TTC549 (cell line): ENCODE results near the gene ATP4B.

ENCODE experiments used
- FAIRE-seq: peaks from 2 replicates; lab custom pipeline; 2012; peaks lifted over from hg19 to GRCh38; lab: Jason Lieb, UNC

ATP4B gene

GRCh38 chr13:113656003-113656588 lies 1.9 kb downstream of the ATP4B start:
- no peak for FAIRE-seq

DNA sequence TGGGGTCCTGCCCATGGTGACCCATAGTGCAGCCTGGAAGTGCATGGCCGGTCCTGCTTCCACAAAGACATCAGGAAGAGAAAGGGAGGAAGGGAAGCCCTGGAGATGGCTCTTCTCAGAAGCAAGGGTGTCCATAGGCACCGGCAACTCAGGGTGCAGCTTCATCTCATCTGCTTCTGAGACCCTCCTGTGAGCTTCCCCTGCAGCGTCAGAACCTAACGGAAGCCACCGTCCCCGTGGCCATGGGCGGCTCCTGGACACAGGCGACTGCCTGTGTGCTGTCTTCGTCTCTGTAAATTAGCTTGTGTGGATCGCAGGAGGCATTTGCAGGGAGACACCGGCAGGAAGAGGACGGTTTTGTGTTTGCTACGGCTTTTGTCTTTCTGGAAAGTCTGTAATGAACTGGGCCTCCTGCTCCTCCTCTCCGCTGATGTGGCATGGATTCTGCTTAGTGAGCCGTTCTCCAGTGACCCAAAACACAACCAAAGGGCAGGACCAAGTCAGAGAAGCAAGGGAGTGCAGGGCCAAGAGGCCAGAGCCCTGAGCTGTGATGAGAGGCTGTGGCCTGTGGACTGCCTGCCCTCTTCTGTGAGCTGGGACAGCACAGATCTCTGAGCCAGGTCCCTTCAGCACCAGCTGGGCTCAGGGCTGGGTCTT lies 2.5 kb downstream of the ATP4B start:
- no peak for FAIRE-seq

- no peak for FAIRE-seq
These were observed 3.2 kb downstream of the ATP4B start for GRCh38 chr13:113654591-113655345.

GRCh38 chr13:113654175-113654560 lies 3.8 kb downstream of the ATP4B start:
- no peak for FAIRE-seq

DNA sequence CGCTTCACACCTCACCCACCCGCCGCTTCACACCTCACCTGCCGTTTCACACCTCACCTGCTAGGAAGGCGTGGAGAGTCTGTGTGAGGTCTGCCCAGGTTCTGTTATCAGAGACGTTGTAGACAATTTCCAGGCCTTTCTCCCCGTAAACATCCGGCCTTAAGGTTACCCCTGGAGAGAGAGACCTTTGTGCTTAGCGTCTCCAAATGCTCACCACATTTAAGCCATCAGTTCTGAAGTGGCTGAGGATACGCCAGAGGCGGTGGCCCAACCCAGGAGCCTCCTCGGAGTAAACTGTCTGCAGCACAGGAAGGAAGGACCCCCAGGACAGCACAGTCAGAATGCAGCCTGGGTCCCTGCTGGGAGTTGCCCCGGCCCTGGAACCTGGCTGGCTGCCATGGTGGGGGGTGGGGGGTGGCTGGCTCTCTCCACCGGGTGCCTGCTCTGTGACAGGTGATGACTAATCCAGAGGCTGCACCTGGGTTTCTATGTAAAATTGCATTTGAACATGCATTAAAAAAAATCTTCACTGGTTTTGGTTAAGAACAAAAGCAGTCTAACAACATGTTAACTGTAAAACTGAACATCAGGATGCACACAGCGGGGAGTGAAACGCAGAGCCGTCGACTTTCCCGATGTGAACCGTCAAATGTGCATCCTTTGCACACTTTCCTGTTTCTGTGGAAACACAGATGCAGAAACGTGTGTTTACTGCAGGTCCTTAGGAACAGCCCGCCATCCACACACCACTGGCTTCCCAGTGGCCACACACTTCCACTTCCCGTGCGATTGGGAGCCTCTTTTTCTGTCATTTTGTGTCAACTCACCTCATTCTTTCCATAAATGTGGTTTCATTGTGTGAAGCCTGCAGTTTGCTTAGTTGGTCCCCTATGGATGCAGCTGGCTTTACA lies 4.5 kb downstream of the ATP4B start:
- FAIRE-seq = no peak

DNA sequence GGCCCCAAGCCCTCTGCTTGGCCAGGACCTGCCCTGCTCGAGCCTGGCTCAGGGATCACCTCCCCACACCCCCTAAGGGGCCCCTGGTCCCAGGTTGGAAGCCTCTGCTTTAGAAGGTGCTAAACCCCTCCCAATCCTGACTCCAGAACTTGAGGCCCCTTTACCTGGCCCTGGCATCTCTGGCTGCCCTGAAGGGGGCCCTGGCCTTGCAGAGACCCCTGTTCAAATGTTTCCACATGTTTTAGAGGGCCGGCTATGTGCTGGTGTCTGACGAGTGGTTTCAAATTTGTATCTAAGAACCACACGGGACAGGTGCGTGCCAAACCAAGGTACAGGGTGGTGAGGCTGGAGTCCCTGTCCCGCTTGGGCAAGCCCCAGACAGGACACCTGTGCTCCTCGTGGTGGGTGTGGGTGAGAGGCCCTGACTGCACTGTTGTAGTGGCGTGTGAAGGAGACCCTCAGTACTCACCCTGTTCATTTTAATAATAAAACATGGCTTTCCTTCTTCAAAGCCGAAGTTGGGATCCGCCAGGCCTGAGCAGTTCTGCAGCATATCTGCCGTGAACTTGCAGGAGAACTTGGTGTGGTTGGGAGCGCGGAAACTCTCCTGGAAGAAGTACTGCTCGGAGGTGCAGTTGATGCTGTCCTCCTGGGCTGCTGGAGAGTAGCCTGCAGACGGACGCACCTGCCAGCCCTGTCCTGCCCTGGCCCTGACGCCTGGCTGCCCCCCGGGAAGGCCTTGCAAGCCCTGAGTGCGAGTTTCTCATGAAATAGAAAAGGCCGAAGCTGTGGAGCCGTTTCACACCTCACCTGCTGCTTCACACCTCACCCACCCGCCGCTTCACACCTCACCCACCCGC lies 5.4 kb downstream of the ATP4B start:
- no peak for FAIRE-seq

DNA sequence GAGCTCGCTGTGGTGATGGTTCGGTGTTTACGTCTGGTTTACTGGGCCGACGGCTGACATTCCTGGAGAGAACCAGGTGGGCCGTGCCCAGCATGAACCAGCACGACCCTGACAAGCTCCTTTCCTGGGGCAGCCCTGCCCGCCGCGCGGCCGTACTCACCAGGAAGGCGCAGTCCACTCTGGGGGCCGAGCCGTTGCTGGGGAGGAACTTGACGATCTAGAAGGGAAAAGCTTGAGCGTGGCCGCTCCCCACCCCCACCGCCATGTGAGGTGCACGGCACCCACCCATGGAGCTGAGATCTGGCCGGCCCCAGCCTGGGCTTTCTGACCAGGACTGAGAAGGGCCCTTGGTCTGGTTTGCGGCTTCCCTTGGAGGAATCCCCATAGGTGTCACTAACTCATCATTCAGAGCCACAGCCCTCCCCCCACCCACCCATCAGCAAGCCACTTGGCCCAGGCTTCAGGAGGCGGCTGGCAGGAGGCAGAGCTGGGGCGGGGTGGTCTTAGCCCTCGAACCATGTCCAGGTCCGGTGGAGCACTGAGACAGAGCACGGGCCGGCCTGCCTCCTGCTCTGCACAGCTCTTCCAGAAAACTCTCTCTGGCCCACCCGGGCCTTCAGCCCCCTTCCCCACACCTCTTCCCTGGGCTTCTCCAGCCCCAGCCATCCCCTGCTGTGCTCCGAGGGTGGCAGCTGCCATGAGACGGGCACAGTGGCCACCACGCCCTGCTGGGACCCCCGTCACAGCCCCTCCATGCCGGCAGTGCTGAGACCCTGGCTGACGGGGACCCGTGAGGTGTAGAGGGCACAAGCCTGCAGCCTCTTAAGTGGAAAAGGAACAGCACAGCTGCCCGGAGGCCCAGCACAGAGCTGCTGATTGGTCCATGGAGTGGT lies 6.2 kb downstream of the ATP4B start:
- FAIRE-seq = no peak

DNA sequence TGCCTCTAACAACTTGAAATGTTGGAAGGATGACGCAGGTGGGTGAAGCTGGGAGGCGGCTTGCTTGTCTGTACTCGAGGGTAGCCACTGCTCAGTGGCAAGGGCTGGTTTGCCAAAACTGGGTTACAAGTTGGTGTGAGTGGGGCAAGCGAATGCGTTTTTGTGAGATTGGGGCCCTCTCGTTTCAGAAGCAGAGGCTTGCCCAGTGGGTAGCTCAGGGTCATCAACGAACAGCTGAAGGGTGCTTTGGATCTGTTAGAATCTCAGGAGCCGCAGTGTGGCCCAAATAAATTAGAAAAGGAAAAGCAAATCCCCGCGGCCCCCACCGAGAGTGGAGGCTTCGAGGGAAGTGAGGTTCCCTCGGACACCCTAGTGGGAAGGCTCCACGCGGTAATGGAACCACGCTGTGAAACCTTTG lies 7.3 kb downstream of the ATP4B start:
- FAIRE-seq = no peak

GRCh38 chr13:113650275-113650674 lies 7.7 kb downstream of the ATP4B start:
- no peak for FAIRE-seq

DNA sequence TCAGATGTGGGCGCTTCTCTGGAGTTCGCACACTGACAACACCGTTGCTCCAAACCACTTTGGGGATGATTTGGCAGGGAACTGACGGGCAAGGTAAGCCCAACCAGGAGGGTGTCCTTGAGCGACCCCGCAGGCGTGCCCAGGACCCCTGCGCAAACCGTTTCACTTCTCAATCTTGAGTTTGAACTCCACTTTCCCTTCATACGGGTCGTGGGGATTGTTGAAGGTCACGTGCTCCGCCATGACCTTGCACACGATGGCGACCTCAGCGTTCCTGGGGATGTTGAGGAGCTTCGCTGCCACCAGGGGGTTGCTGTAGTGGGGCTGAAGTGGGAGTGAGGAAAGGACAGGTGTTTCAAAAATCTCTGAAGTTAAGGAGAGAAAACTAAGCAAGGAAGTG lies 8.8 kb downstream of the ATP4B start:
- FAIRE-seq = no peak

GRCh38 chr13:113648216-113648610 lies 9.8 kb downstream of the ATP4B start:
- FAIRE-seq = no peak

DNA sequence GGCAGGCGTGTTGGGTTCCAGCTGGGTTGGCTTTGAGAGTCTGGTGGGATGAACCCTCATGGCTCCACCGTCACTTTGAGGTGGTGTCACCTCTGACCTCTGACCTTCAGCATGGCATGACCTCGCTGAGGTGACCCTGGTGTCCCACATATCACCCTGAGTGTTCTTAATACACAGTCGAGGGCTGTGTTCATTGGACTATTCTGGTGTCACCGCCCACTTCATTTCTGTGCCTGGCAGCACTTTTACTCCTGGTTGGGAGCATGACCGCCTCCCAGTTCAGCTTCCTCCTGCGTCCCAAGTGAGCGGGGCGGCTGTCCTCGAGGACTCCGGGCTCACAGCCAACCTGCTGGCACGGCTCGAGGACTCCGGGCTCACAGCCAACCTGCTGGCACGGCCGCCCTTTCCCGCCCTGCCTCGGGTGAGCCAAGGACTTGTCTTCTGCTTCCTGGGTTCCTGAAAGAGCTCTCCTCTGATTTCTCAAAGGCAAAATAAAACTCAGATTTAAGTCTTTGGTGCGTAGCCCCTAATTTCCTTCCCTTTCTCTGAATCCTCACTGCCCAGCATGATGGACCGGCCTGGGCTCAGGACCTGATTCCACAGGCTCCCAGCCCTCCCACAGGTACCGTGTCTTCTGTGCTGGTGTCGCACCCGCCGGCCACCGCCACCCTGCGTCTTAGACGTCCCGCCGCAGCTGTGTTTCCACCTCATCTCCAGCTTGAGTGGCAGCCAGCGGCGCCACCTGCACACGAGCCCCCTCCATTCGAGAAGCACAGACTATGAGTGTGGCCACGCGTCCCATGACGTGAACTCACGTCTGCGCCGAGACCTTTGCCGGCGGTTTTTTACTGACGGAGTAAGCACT lies 10.4 kb downstream of the ATP4B start:
- FAIRE-seq = no peak

DNA sequence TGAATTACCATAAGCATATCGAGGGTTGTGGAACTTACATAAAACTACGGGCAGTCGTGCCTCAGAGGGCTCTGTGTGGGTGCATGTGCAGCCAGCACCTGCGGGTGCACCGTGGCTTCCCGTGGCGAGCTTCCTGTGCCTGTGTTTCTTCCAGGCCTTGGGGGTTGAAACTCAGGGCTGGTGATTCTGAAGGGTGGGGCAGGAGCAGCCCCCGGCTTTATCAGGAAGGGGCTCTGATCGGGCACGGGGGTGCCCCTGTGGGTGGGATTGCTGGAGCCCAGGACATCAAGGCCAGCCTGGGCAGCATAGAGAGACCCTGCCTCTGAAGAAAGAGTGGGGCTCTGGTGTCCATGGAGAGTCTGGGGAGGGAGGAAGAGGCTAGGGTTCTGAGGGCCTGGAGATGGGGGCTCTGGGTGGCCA lies 11.1 kb downstream of the ATP4B start:
- FAIRE-seq = no peak

DNA sequence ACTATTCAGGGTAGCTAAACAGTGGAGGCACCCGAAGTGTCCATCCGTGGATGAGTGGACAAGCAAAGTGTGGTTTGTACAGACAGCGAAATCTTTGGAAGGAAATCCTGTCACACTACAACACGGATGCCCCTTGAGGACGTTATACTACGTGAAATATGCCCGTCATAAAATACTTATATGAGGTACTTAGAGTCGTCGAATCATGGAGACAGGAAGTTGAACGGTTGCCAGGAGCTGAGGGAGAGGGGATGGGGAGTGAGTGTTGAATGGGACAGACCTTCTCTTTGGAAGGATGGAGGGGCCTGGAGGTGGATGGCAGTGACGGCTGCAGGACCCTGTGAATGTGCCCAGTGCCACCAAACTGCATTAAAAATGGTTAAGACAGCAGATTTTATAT lies 11.6 kb downstream of the ATP4B start:
- no peak for FAIRE-seq

- no peak for FAIRE-seq
These were observed 12.7 kb downstream of the ATP4B start for GRCh38 chr13:113645329-113645728.

- no peak for FAIRE-seq
These were observed 13.2 kb downstream of the ATP4B start for GRCh38 chr13:113644800-113645199.

- FAIRE-seq = no peak
These were observed 14.4 kb downstream of the ATP4B start for GRCh38 chr13:113643593-113643992.

- FAIRE-seq = no peak
These were observed 15.4 kb downstream of the ATP4B start for GRCh38 chr13:113642563-113642962.

DNA sequence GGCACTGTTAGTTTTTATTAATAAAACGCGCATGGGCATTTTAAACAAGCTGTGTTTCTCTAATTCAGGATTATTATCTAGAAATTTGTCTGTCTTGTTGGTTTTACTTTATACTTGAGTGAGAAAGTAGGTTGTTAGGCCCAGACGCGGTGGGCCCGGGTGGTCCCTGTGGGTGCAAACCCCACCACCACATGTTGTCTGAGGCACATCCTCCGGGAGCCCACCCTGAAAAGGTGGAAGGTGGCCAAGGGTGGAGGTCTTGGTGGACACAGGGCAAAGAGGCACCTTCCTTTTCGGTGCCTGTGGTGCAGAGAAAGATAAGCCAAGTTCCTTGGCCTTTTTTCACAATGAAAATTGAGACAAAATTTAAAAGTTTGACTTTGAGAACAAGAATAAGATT lies 16.6 kb downstream of the ATP4B start:
- FAIRE-seq = no peak
